D341Med (cell line): ENCODE results near the gene ISM2.

Experiments
- DNase-seq: peaks from one replicate; pipeline ENCODE4 v3.0.0; 2012; ENCODE audit warnings: low spot score

Gene ISM2

GRCh38 chr14:77507762-77508161, 9.1 kb upstream of the ISM2 start:
- no peak for DNase-seq

DNA sequence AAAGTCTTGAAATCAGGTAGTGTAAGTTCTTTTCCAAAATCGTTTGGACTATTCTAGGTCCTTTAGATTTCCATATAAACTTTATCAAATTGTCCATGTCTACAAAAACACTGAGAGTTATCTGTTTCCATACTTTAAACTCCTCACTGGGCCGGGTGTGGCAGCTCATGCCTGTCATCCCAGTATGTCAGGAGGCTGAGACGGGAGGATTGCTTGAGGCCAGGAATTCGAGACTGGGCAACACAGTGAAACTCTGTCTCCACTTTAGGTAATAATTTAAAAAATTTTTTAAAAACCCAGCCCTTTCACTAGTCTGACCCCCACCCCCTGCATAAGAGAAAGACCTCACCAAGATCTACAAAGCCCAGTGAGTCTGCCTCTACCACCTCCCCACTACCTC, 6.4 kb upstream of the ISM2 start:
- DNase-seq, result no peak

- DNase-seq, result no peak
Observed at GRCh38 chr14:77503138-77503537, 4.5 kb upstream of the ISM2 start.

DNA sequence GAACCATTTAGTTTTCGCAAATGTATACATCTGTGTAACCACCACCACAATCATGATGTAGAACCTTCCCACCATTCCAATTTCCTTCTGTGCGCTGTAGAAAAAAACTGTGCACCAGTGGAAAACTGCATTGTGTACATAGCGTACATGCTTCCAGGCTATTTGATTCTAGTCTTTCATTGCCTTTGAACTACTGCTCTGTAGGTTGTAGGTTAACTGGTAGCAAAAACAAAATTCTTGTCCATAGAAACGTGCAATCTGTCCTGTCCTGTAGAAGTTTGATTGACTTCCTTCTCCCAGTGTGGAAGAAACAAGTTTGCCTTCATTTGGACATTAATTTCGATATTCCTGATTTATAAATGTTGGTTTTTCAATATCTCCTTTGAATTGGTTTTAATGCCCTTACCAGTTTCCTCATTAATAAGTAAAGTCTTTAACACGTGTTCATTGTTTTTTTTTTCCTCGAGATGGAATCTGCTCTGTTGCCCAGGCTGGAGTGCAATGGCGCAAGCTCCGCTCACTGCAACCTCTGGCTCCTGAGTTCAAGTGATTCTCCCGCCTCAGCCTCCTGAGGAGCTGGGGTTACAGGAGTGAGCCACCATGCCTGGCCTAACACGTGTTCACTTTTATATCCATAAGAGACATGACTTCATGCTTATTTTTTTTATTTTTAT, 3.6 kb upstream of the ISM2 start:
- no peak for DNase-seq

DNA sequence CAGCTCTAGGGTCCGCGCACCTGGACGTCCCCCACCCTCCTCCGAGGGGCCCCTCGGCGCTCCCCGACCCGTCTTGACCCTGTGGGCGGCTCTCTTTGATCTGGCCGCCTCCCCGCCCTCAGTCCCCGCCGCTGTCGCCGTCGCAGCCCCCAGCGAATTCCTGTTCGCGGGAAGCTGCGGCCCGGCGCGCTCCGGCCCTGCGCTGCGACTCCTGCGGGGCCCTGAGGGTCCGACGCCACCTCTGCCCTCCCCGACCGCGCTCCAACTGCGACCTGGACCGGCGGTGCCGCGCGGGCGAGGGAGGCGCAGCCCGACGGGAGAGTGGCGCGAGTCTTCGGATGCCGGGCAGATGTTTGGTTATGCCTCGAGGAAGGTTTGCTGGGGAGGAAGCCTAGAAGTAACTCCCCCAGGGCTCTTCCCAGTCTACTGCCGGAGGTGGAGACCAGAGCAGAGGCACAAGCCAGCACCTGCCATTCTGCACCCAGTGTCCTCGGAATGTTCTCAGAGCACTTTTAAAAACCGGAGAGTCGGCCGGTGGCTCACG, 440 bp upstream of the ISM2 start:
- DNase-seq, result no peak

GRCh38 chr14:77495334-77495733, 3.3 kb downstream of the ISM2 start:
- no peak for DNase-seq

GRCh38 chr14:77491056-77491455, 7.6 kb downstream of the ISM2 start:
- DNase-seq, result no peak

- no peak for DNase-seq
Observed at GRCh38 chr14:77490347-77490986, 8.1 kb downstream of the ISM2 start.

GRCh38 chr14:77489041-77489440, 9.6 kb downstream of the ISM2 start:
- no peak for DNase-seq

- no peak for DNase-seq
Observed at GRCh38 chr14:77488558-77488957, 10.1 kb downstream of the ISM2 start.

GRCh38 chr14:77485901-77486678, 12.5 kb downstream of the ISM2 start:
- no peak for DNase-seq

DNA sequence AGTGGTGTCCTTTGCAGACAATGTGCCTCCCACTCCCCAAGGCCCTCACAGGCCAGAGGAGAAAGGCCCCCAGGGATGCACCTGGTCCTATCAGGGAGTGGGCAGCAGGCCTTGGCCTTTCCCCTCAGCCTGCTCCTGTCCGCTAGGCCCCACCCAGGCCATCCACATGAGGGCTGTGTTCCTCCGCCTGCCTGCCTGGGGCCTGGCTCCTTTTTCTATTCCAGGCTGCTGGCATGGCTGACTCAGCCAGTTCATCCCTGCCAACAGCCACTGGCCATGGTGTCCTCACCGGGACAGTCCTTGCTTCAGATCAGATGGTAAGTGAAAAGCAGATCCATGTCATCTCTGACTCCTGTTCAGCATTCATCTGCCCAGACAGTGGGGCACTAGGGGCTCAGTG, 13.4 kb downstream of the ISM2 start:
- no peak for DNase-seq

- DNase-seq, result no peak
Observed at GRCh38 chr14:77482422-77482821, 16.2 kb downstream of the ISM2 start.

GRCh38 chr14:77478796-77479195, 19.8 kb downstream of the ISM2 start:
- DNase-seq, result no peak

- no peak for DNase-seq
Observed at GRCh38 chr14:77478029-77478428, 20.6 kb downstream of the ISM2 start.

DNA sequence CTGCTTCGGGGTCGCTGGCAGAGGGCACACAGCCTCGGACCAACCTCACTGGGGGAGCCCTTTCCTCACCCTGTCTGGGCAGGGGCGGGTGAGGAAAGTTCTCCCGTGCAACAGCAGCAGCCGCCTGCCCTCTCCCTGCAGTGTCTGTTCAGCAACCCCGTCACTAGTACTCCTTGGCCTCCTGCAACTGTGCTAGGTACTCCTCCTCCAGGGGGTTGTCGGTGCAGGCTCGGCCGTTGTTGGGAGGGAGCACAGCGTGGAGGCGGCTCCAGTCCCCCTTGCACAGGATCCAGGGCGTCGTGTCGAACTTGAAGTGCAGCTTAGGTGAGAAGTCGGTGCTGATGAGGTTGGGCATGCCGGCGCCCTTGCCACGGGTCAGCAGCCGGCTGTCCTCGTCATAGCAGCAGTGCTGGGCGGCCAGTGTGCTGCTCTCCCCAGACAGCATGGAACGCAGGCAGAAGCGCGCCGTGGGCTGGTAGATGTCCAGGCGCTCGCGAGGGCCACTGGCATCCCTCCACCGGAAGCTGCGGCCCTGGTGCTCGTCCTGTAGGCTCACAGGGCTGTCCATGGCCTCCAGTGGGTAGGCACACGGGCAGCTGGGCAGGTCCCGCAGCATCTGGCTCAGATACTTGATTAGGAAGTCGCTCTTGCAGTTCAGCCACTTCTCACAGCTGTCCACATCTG, 23.0 kb downstream of the ISM2 start:
- no peak for DNase-seq

DNA sequence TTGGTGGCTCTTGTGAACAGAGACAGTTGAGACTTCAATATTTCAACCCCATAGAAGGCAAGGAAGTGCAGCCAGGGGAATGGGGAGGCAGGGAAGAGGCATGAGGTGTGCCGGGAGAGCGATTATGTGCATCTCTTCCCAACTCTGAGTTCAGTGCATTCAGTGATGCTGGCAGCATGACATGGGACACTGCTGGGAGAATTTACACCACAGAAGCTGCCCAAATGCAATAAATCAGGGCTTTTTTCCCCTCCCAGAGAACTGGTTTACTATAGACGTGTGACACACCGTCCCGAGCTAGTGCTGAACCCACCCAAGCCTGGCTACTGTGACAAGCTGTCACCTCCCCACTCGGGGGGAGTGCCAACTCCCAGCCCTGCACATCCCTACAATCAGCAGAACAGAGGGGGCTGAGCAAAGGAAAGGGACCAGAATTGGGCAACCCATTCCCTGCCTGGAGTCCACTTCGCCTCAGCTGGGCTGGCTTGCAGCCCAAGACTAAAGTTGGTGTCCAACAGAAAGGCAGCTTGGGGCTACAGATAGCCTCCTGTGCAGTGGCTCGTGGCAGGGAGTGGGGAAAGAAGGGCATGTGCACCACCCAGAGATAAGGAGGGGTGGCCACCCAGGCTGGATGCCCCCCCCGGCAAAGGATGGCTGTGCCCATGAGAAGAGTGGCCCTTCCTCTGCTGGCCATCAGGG, 24.0 kb downstream of the ISM2 start:
- DNase-seq, result no peak

- no peak for DNase-seq
Observed at GRCh38 chr14:77473921-77474320, 24.7 kb downstream of the ISM2 start.

- DNase-seq, result no peak
Observed at GRCh38 chr14:77470224-77470870, 28.3 kb downstream of the ISM2 start.

DNA sequence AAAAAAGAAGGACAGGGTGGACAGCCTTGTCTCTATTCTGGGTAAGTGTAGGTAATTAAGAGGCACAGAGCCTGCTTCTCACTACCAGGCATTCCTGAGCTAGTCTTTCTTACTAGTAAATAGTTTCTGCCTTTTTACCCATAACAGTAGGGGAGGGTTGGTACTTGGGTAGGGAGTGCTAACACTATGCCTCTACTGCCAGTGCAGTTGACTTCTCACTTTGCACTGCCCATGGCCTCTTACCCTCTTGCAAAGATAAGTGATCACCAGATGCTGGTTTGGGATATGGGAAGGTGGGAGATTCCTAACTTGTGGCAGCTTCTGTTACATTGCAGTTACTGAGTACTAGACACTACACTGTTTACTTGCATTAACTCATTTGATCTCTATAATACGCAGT, 29.1 kb downstream of the ISM2 start:
- DNase-seq, result no peak

GRCh38 chr14:77469067-77469505, 29.5 kb downstream of the ISM2 start:
- no peak for DNase-seq
